K562 (cell line): Measurements from ENCODE around the gene PPP2R5A. TPM values are rescaled to one million over a fixed set of nuclear protein-coding genes. Genes with fewer than 3 reads are reported as not detected.

Experiments
- ATAC-seq: fragments of 200-7000 bp; cut with Tn5 transposase; 3 replicates; pipeline ENCODE4 v1.9.1; 2020; ENCODE audit warnings: moderate library complexity
- BruUV-seq: library from RNA; stranded (reverse); fragments of 400-500 nt; replicated peaks from 2 replicates; lab custom pipeline; 2021; lab: Mats Ljungman, UMichigan
- CTCF ChIA-PET: fragments of 300-600 bp; formaldehyde crosslinking; extraction: SDS; loops from one replicate; lab custom pipeline; 2021; ENCODE audit warnings: low intra/inter-chr PET ratio; lab: Yijun Ruan, JAX
- POLR2A ChIA-PET: fragments of 300-600, 350-650 bp; sonication (Branson Sonifier 250); formaldehyde crosslinking; extraction: SDS; loops from one replicate; lab custom pipeline; 2021; ENCODE audit warnings: antibody characterized with exemption, inconsistent platforms; lab: Yijun Ruan, JAX
- DNase-seq, 4 experiments: peaks; one replicate each; pipeline versions ENCODE4 v3.0.0 to v3.0.0-alpha.2; 2011 to 2018; ENCODE audit warnings: low spot score in 3 of 4, mixed read lengths in 3 of 4; ENCODE audit errors: extremely low read depth in 1 of 4
- FAIRE-seq: peaks from 2 replicates; lab custom pipeline; 2011; peaks lifted over from hg19 to GRCh38; lab: Jason Lieb, UNC
- H2AFZ ChIP-seq: 2 replicates; pipeline ENCODE4 v1.6.0; 2011; ENCODE audit warnings: low read depth, low read length, control low read depth, inconsistent platforms
- H3K27ac ChIP-seq: fragments of 200-600 bp; 3 replicates; pipeline ENCODE4 v1.8.0; 2011; ENCODE audit warnings: low read depth, mild to moderate bottlenecking, control low read depth, inconsistent platforms, low read length, moderate library complexity, mixed read lengths; ENCODE audit errors: extremely low read depth
- H3K27me3 ChIP-seq, 2 experiments: fragments of 300-600 bp in 1 of 2; 2 replicates in 1 of 2; 3 replicates in 1 of 2; pipeline versions ENCODE4 v1.6.0 to v1.8.0; 2011; ENCODE audit warnings: inconsistent platforms in 2 of 2, low read length in 2 of 2, mild to moderate bottlenecking in 1 of 2, mixed read lengths in 1 of 2, moderate library complexity in 1 of 2; ENCODE audit not compliant: control insufficient read depth in 2 of 2, insufficient read depth in 2 of 2
- H3K36me3 ChIP-seq: fragments of 300-600 bp; 3 replicates; pipeline ENCODE4 v1.8.0; 2011; ENCODE audit warnings: mild to moderate bottlenecking, low read length, inconsistent platforms; ENCODE audit not compliant: control insufficient read depth, insufficient read depth
- H3K4me1 ChIP-seq, 2 experiments: fragments of 200-600 bp in 1 of 2; replicated peaks in 1 of 2; 2 replicates in 1 of 2; 3 replicates in 1 of 2; pipeline versions ENCODE4 v1.5.1 to v1.8.0; 2011; ENCODE audit warnings: inconsistent platforms in 2 of 2, low read length in 2 of 2, mild to moderate bottlenecking in 1 of 2, mixed read lengths in 1 of 2, moderate library complexity in 1 of 2; ENCODE audit not compliant: control insufficient read depth in 2 of 2, insufficient read depth in 2 of 2
- H3K4me2 ChIP-seq: 2 replicates; pipeline ENCODE4 v1.6.1; 2011; ENCODE audit warnings: low read length, control low read depth, inconsistent platforms, mixed read lengths; ENCODE audit not compliant: insufficient read depth
- H3K4me3 ChIP-seq: fragments of 200-600 bp; sonication (generic), shearing (Covaris generic); 2 replicates; pipeline ENCODE4 v1.5.1; 2016; ENCODE audit warnings: control low read depth, inconsistent platforms
- H3K79me2 ChIP-seq: fragments of 200-600 bp; 3 replicates; pipeline ENCODE4 v1.8.0; 2011; ENCODE audit warnings: low read length, inconsistent platforms; ENCODE audit not compliant: control insufficient read depth, insufficient read depth
- H3K9ac ChIP-seq, 2 experiments: 2 replicates each; pipeline versions ENCODE4 v1.6.0 to v1.6.1; 2011; ENCODE audit warnings: low read depth in 2 of 2, low read length in 2 of 2, control low read depth in 1 of 2, inconsistent platforms in 1 of 2, mild to moderate bottlenecking in 1 of 2, mixed read lengths in 1 of 2; ENCODE audit not compliant: insufficient read depth in 1 of 2
- H3K9me1 ChIP-seq: one replicate; pipeline ENCODE4 v1.6.0; 2011; ENCODE audit warnings: inconsistent platforms, mild to moderate bottlenecking, low read length, moderate library complexity; ENCODE audit not compliant: control insufficient read depth, insufficient read depth
- H3K9me3 ChIP-seq: replicated peaks from 2 replicates; pipeline ENCODE4 v1.5.1; 2011; ENCODE audit warnings: low read depth, low read length, inconsistent platforms; ENCODE audit not compliant: control insufficient read depth, insufficient read depth
- H4K20me1 ChIP-seq: replicated peaks from 2 replicates; pipeline ENCODE4 v1.6.1; 2011; ENCODE audit warnings: low read length, inconsistent platforms, mixed read lengths; ENCODE audit not compliant: control insufficient read depth, insufficient read depth
- CTCF ChIP-seq, 3 experiments: IDR thresholded peaks in 2 of 3; conservative IDR thresholded peaks in 1 of 3; 2 replicates each; pipeline ENCODE4 v1.5.1; 2011 to 2012; ENCODE audit warnings: low read length in 3 of 3, mild to moderate bottlenecking in 3 of 3, control low read depth in 2 of 3, improper control_type of control experiment in 1 of 3, inconsistent platforms in 1 of 3, low read depth in 1 of 3, mixed read lengths in 1 of 3, moderate library complexity in 1 of 3; ENCODE audit not compliant: insufficient read depth in 2 of 3
- POLR2H ChIP-seq: IDR thresholded peaks from 2 replicates; pipeline ENCODE4 v1.6.1; 2016; ENCODE audit warnings: missing genetic modification characterization, low read depth, mild to moderate bottlenecking, control low read depth, missing compliant biosample characterization, moderate library complexity
- RBM25 ChIP-seq: fragments of 200-400 bp; formaldehyde crosslinking; IDR thresholded peaks from 2 replicates; pipeline ENCODE4 v1.6.1; 2018; ENCODE audit warnings: low read length, low read depth, moderate library complexity; ENCODE audit not compliant: severe bottlenecking
- SMC3 ChIP-seq: conservative IDR thresholded peaks from 2 replicates; pipeline ENCODE4 v1.6.1; 2011; ENCODE audit warnings: low read depth, low read length, improper control_type of control experiment; ENCODE audit not compliant: insufficient read depth
- ZNF431 ChIP-seq: sonication (generic); formaldehyde crosslinking; IDR thresholded peaks from 2 replicates; pipeline ENCODE4 v1.8.0; 2022; ENCODE audit warnings: mild to moderate bottlenecking, missing genetic modification reagents
- WGBS: fragments of 100-300 bp; shearing (Covaris generic); methylation state at CpG from one replicate; pipeline ENCODE4 v1.1.6; 2016; ENCODE audit warnings: low coverage, mixed read lengths; ENCODE audit not compliant: insufficient coverage; ENCODE audit errors: missing lambda C conversion rate; 5-methylcytosine and 5-hydroxymethylcytosine counted together
- in situ Hi-C: fragments of 300-500 bp; cut with MboI; formaldehyde crosslinking; loops from 4 replicates; pipeline ENCODE4 v1.15.0; 2018; ENCODE audit warnings: inconsistent platforms, mixed read lengths
- intact Hi-C: fragments of 100-400 bp; cut with micrococcal nuclease; formaldehyde crosslinking; loops from 2 replicates; pipeline ENCODE4 v1.14.2; 2022
- polyA plus RNA-seq, 8 experiments: library from polyadenylated mRNA; depleted of rRNA in 4 of 8; stranded (reverse) in 5 of 8; unstranded in 3 of 8; fragments of >200 nt; fragmentation: Nextera tagmentation in 2 of 8; fragmentation: Illumina TruSeq in 1 of 8; extraction: Ambion mirVana in 2 of 8; extraction: Trizol in 1 of 8; gene quantifications; 2 replicates each; pipeline versions ENCODE4 v1.2.1 to v1.2.3, GENCODE V29; 2011 to 2014; ENCODE audit warnings: inconsistent platforms in 1 of 8, missing spikeins in 1 of 8
- total RNA-seq, 7 experiments: library from RNA; depleted of rRNA in 6 of 7; stranded (reverse); fragments of >200 nt in 6 of 7; fragmentation: Illumina TruSeq in 2 of 7; extraction: Trizol in 2 of 7; gene quantifications; 2 replicates each; pipeline versions ENCODE4 v1.2.1 to v1.2.3, GENCODE V29; 2011 to 2021; ENCODE audit warnings: low replicate concordance in 1 of 7

The PPP2R5A gene
- total and polyA plus RNA-seq, 9 of the 15 experiments (the other 6 are each of a cell fraction or from before 2014, with no cell fraction given) = 26.9 to 106 (median 64.3) TPM

- 48% methylated on average over 2 of the region's 2 CpGs for WGBS
- H3K27ac ChIP-seq = no peak overlapping the region
- no peak overlapping the region for H3K4me3 ChIP-seq
- H3K36me3 ChIP-seq = peaks cover 17% of the 10 kb centered on the region; the same call in 2 of the 3 replicates
- intact Hi-C loops (loop anchor here (2.0 kb wide), 1 partner anchor 244 kb away; no protein-coding TSS in a partner anchor), in situ Hi-C loops (no loop called here)
- ChIA-PET POLR2A (interaction anchor here (1.2 to 2.2 kb wide), 3 partner anchors 24 to 293 kb away, joined by 3 to 4 read pairs (median 3); partner anchors contain the start of gene ATF3), CTCF (interaction anchor here (0.7 to 1.2 kb wide), 3 partner anchors 10 to 252 kb away, joined by 3 to 5 read pairs (median 4); no protein-coding TSS in a partner anchor)
- peaks cover 86% of the 10 kb centered on the region for H3K79me2 ChIP-seq
- BruUV-seq = no TSS peak
- FAIRE-seq = no peak
- H2AFZ ChIP-seq = no peak overlapping the region
- no peaks in the 10 kb centered on the region for H3K27me3 ChIP-seq
- peak; percentile 32 for TF ChIP-seq RBM25
- TF ChIP-seq POLR2H (tag) = peak; percentile 43; the same call in 1 of the 2 replicates
- no peak for TF ChIP-seq ZNF431 (CRISPR knock-in tag)
- no peak overlapping the region for H3K4me2 ChIP-seq
- 0 out of 3 replicates have a peak, but pooled peaks have one; percentile 39 for ATAC-seq
- H3K9me1 ChIP-seq = no peaks in the 10 kb centered on the region
- H4K20me1 ChIP-seq = no peaks in the 10 kb centered on the region
- no peaks in the 10 kb centered on the region for H3K9me3 ChIP-seq
- H3K9ac ChIP-seq = no peak overlapping the region
- no peaks in the 10 kb centered on the region for H3K4me1 ChIP-seq
- DNase-seq = no peak
Measured at GRCh38 chr1:212315184-212315583, 30.0 kb downstream of the PPP2R5A start.

GRCh38 chr1:212315907-212316306 is 30.7 kb downstream of the PPP2R5A start:
- no TSS peak for BruUV-seq
- no peaks in the 10 kb centered on the region for H3K4me1 ChIP-seq
- no peaks in the 10 kb centered on the region for H3K27me3 ChIP-seq
- no peak overlapping the region for H3K4me2 ChIP-seq
- intact Hi-C loops = loop anchor here (2.0 kb wide), 1 partner anchor 245 kb away; no protein-coding TSS in a partner anchor
- no peaks in the 10 kb centered on the region for H3K9me1 ChIP-seq
- in situ Hi-C loops = no loop called here
- peaks cover 79% of the 10 kb centered on the region for H3K79me2 ChIP-seq
- peaks cover 15% of the 10 kb centered on the region; the same call in 2 of the 3 replicates for H3K36me3 ChIP-seq
- no peaks in the 10 kb centered on the region for H3K9me3 ChIP-seq
- no peak overlapping the region for H3K27ac ChIP-seq
- DNase-seq (peak in 1 of 4 experiments; percentile 55), ATAC-seq (peak; percentile 89), FAIRE-seq (peak; percentile 46)
- no peaks in the 10 kb centered on the region for H4K20me1 ChIP-seq
- POLR2A ChIA-PET = no interaction called here
- H3K4me3 ChIP-seq = no peak overlapping the region
- H2AFZ ChIP-seq = no peak overlapping the region
- H3K9ac ChIP-seq = no peak overlapping the region
- CTCF ChIA-PET = interaction anchor here (0.7 to 1.2 kb wide), 4 partner anchors 9 to 617 kb away, joined by 3 to 5 read pairs (median 4); no protein-coding TSS in a partner anchor
- TF ChIP-seq CTCF (IDR thresholded peaks at IDR 0.05 in 2 of 3, conservative IDR thresholded peaks at IDR 0.05 in 1 of 3; ENCODE audit: insufficient read depth in 2 of 3, low read depth in 1 of 3, low read length in 3 of 3) (peak; percentile 42 to 67 (median 48); a peak in 5 of 6 replicates), SMC3 (0 out of 2 replicates have a peak, but pooled peaks have one; percentile 42)
